Stimulated activated CD8-positive, alpha-beta memory T cell treated with anti-CD3 and anti-CD28 coated beads, Interleukin-15, amount 100 ng/mL, for 1 hour (primary cell): ENCODE measurements around the gene CHMP3.
A peak's percentile ranks its signal among the peaks of the same experiment; 100 is the strongest.
"Not testable (repeated sequence)": the region's sequence is repeated elsewhere in the genome, so short reads cannot be mapped to it uniquely, and the experiment has no call there.

ENCODE experiments used
- DNase-seq: peaks from one replicate; pipeline ENCODE4 v3.0.0-alpha.2; 2020; ENCODE audit warnings: low read depth

Gene CHMP3

DNA sequence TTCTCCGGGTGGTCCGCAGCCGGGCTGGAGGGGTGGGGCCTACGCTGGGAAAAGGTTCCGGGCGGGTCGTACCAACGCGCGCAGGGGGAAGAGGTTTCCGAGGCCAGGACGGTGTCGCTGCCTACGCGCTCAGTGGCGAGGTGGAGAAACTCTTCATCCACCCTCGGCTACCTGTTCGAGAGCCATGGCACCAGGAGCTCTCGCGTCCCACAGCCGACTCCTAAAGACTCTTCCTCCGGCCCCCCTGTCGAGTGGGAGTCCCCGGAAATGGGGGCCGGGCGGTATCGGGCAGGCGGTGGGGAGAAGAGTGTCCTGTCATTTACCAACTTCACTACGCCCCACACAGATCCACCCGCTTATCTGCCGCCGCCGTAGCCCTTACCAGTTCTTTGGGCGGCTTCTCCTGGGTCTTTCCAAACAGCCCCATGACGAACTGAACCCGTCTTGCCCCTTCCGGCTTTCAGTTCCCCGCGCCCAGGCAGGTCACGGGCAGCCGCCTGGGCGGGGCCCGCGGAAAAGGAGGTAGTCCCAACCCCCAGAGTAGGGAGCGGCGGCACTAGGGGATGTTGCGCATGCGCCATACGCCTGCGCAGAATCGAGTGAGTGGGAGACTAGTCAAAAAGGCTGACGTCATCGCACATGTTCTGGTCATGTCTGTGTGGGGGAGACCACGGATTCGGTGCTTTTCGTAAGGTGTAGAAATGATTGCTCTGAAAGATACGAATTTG is at the start of gene CHMP3:
Gene CHMP3, minus strand, starts transcription at position 522 of the 728 bp plus-strand sequence. Its CDS starts 95 bp downstream, at position 427.
- DNase-seq: peak; percentile 87

DNA sequence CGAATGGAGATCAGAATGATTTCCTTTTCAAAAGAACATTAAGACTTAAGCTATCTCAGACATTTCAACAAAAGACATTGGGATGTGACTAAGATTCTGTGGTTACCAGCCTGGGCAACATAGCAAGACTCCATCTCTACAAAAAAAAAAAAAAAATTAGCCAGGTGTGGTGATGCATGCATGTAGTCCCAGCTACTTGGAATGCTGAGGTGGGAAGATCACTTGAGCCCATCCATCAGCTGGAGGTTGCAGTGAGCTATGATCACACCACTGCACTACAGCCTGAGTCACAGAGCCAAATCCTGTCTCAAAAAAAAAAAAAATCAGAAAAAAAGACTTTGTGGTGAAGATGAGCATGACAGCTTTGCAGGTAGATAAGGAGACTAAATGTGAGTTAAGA is 47.6 kb upstream of the CHMP3 start:
- DNase-seq: no peak

- no peak for DNase-seq
These were observed 45.7 kb upstream of the CHMP3 start for GRCh38 chr2:86608832-86609410.

DNA sequence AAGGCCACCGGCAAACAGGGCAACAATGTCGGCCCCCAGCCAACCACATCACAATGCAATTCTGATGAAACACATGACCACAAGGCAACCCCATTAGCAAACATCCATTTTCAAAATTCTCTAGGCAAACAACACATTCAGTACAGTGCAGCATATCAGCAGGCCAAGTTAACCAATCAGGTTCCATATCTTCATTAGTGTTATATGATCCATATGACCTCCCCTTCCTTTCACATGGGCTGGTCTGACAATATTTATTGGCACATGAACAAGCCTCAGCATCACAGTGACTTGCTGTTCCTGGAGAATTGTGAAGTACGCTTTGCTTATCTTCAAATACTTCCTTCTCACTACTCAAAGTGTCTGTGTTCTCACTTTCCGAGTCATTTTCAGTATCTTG is 40.7 kb upstream of the CHMP3 start:
- DNase-seq: no peak

- DNase-seq: no peak
These were observed 35.7 kb upstream of the CHMP3 start for GRCh38 chr2:86598966-86599365.

DNA sequence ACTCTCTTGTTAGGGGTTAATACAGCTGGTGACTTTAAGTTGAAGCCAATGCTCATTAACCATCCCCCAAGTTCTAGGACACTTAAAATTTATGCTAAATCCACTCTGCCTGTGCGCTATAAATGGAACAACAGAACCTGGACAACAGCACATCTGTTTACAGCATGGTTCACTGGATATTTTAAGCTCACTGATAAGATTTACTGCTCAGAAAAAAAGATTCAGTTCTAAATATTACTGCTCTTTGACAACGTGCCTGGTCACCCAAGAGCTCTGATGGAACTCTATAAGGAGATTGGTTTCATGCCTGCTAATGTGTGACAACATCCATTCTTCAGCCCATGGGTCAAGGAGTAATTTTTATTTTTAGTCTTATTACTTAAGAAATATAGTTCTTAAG is 32.9 kb upstream of the CHMP3 start:
- DNase-seq: no peak

DNA sequence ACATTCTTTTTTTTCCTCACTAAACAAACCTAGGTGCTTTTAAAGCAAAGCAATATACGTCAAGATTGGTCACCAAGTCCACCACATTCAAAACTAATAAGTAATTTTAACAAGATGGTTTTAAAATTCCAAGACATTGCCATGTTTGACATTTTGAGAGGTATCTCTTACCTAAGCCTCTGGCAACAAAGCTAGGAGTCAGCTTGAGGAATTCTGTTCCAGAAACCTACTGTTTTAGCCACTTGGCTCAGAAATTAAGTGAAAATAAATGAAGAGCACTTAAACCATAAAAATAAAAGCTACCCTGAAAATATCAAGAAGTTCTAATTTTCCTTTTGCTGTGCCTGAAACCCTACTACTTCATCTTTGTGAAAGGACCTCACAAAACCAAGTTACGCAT is 30.0 kb upstream of the CHMP3 start:
- DNase-seq: no peak

GRCh38 chr2:86592547-86593230 is 29.4 kb upstream of the CHMP3 start:
- no peak for DNase-seq

DNA sequence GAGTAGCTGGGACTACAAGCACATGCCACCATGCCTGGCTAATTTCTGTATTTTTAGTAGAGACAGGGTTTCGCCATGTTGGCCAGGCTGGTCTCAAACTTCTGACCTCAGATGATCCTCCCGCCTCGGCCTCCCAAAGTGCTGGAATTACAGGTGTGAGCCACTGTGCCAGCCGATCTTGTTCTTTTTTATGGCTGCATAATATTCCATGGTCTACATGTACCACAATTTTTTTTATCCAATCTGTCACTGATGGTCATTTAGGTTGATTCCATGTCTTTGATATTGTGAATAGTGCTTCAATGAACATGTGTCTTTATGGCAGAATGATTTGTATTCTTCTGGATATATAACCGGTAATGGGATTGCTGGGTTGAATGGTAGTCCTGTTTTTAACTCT is 26.5 kb upstream of the CHMP3 start:
- not testable (repeated sequence) for DNase-seq

DNA sequence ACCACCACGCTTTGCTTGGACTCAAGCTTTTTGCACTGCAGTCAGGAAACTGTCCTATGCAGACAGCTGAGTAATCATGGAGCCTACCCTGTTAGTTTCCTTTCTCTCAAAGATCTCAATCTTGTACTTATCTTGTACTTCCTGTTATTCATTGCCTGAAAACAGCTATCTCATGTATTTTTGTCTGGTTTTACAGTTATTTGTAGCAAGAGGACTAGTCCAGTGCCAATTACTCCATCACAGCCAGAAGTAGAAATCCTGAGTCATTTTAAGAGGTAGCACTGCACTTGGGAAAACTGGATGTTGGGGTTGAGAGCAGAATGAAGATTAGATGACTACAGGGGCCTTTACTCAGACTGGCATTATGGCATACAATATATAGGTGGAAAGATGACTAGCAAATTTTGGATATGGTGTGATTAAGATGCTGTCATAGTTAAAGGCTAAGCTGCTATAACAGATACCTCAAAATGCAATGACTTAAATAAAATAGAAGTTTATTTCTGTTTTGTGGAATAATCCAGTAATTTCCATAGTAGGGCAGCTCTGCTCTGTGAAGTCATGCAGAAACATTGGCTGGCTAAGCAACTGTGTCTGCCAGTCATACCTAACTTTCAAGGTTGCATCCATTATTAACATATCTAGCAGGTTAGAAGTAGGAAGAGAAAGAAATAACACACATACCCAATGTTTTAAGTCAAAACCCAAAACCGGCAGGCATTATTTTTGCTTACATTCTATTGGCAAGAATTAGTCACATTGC is 21.1 kb upstream of the CHMP3 start:
- no peak for DNase-seq

- DNase-seq: no peak
These were observed 17.3 kb upstream of the CHMP3 start for GRCh38 chr2:86580560-86580959.

DNA sequence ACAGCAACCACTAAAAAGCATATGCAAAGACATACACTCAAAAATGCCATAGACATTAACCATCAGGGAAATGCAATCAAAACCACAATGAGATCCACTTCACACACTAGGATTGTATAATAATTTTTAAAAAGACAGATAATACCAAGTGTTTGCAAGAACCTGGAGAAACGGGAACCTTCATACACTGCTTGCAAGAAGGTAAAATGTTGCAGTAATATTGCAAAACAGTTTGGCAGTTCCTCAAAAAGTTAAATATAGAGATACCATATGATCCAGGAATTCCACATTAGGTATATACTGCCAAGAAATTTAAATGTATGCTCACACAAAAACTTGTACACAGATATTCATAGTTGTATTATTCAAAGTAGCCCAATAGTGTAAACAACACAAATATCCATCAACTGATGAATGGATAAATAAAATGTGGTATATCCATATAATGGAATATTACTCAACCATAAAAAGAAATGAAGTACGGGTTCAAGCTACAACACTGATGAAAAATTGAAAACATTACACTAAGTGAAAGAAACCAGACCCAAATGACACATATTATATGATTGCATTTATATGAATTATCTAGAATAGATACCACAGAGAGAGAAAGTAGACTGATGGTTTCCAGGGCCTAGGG is 14.7 kb upstream of the CHMP3 start:
- DNase-seq: no peak

DNA sequence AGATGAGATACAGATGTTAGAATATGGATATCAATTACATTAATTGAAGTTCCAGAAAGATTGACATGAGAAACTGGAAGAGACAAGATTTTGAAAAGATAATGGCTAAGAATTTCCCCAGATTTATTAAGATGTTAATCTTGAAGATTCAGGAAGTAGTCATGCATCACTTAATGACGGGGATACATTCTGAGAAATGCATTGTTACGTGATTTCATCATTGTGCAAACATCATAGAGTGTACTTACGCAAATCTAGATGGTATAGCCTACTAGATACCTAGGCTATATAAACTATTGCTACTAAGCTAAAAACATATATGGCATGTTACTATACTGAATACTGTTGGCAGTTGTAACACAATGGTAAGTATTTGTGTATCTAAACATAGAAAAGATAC is 6.8 kb upstream of the CHMP3 start:
- no peak for DNase-seq

DNA sequence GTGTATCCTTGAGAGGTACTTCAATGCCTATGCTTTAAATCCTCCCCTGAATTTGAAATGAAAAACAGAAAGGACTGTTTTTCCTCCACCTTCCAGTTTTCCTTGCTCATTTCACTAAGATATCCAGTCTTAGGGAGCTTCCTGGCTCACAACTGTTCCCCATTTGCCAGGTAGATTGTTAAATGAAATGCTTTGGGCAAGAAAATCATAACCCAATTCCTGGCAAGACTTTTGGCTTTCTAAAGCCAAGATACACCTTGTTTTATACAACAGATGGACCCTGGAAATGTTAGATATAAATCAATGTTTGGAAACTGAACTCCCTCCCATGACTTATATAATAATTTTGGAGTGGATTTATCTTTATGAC is 3.6 kb upstream of the CHMP3 start:
- DNase-seq: no peak

DNA sequence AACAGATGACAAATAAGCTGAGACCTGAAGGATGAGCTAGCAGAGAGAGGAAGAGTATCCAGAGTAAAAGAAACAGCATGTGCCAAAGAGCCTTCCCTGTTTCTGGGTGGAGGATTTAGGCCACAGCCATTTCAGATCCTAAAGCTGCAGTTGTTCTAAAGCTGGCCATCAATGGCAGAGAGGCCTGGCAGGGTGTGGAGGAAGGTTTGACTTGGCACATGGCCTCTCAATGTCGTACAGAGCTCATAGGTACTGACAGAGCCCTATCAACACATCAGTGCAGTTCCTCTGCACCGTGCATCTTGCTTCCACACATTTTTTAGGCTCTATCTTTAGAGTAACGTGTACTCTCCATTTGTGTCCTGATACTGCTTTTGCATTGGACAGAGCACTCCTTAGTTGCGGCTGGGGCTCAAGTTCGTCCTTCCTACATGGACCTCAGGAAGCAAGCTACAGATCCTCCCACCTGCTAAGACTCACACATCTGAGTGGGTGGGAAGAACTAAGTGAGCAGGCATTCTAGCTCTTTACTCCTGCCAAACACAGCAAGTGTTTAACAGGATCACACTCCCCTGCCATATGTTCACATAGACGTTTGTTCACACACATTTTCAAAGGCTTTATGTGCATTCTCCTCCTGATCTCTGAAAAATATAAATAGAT is 3.0 kb upstream of the CHMP3 start:
- DNase-seq: no peak

GRCh38 chr2:86563650-86564061 is 413 bp upstream of the CHMP3 start:
- no peak for DNase-seq

GRCh38 chr2:86562485-86562921 is 740 bp downstream of the CHMP3 start:
- no peak for DNase-seq

DNA sequence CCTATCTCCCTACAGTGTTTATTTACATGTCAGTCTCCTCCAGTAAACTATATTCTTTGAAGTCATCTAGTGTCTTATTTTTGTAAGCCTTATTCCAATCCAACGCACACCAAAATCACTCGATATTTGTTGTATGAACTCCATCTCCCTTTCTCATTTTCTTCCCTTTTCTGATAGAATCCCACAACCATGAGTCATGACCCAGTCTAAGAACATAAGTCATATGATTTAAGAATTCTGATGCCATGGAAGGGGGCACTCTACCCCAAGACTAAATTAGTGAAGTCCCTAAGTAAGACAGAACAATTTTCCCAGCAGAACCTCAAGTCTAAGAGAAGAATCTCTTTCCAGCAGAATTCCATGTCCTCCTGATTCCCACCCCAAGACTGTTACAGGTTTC is 5.4 kb downstream of the CHMP3 start:
- no peak for DNase-seq

DNA sequence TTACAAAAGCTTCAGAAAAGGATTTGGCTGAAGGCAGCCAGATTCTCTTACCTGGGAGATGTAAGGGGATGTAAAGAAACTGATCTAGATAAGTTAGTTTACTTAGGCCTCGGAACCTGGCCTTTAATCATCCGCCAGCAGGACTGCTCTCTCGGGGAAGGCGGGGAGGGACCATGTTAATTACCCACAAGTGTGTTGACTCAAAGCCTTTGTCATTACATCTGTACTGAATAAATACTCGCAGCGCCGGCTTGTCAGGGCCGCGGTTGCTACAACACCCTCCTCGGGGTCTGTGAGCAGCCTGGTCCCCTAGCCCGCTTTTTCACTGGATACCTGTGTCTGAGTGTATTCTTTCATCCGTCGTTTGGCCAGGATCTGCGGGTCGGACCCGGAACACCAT is 6.7 kb downstream of the CHMP3 start:
- DNase-seq: no peak

DNA sequence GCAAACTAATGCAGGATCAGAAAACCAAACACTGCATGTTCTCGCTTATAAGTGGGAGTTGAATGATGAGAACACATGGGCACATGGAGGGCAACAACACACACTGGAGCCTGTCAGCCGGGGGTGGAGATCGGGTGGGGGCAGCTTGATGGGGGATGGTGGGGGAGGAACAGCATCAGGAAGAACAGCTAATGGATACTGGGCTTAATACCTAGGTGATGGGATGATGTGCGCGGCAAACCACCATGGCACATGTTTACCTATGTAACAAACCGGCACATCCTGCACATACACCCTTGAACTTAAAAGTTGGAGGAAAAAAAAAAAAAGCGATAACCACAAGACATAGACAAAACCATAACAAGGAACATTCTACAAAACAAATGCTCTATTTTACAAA is 10.4 kb downstream of the CHMP3 start:
- no peak for DNase-seq

DNA sequence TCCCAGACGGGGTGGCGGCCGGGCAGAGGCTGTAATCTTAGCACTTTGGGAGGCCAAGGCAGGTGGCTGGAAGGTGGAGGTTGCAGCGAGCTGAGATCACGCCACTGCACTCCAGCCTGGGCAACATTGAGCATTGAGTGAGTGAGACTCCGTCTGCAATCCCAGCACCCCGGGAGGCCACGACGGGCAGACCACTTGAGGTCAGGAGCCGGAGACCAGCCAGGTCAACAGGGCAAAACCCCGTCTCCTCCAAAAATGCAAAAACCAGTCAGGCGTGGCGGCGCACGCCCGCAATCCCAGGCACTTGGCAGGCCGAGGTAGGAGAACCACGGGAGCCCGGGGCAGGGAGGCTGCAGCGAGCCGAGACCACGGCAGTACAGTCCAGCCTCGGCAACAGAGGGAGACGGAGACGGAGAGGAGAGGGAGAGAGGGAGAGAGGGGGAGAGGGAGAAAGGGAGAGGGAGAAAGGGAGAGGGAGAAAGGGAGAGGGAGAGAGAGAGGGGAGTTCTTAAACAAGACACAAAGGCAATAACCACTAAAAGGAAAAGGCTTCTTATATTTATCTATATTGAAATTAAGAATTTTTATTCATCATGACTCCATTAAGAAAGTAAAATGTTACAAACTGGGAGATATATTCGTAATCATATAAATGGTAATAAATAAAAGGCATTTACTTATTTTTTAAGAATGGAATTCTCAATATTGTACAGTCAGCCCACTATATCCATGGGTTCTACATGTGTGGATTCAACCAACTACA is 13.1 kb downstream of the CHMP3 start:
- not testable (repeated sequence) for DNase-seq
